ENCODE measurements around the gene PRKCA.

- TF ChIP-seq GATA2 (IDR thresholded peaks at IDR 0.05; ENCODE audit: low read depth, low read length) (no peak), GATA3 (IDR thresholded peaks at IDR 0.05; ENCODE audit: low read depth, low read length) (no peak)
Measured at GRCh38 chr17:66619206-66619605, 316.8 kb downstream of the PRKCA start.

Data from SH-SY5Y (cell line).